H1 (cell line): ENCODE measurements around the gene GSTT4. TPM values are rescaled to one million over a fixed set of nuclear protein-coding genes. Genes with fewer than 3 reads are reported as not detected.

ENCODE experiments used
- KDM5A ChIP-seq: fragments of 200-600 bp; IDR thresholded peaks from 2 replicates; pipeline ENCODE4 v1.7.1; 2012; ENCODE audit warnings: mild to moderate bottlenecking, low read length, inconsistent platforms, mixed read lengths
- TAF7 ChIP-seq: optimal IDR thresholded peaks from 2 replicates; pipeline ENCODE3; 2011; ENCODE audit warnings: low read depth, mild to moderate bottlenecking, inconsistent platforms, low read length, moderate library complexity, borderline replicate concordance
- TEAD4 ChIP-seq: IDR thresholded peaks from 2 replicates; pipeline ENCODE4 v1.6.1; 2012; ENCODE audit warnings: low read depth, low read length, inconsistent platforms, mixed read lengths
- polyA plus RNA-seq, 7 experiments: library from polyadenylated mRNA; depleted of rRNA in 3 of 7; stranded (reverse) in 5 of 7; unstranded in 2 of 7; fragments of >200 nt in 5 of 7; fragments of 200-250 nt in 2 of 7; gene quantifications; 1 replicate in 5 of 7; 2 replicates in 1 of 7; 4 replicates in 1 of 7; pipeline versions ENCODE4 v1.2.1 to v1.2.3, GENCODE V29; 2011 to 2013; ENCODE audit warnings: missing spikeins in 2 of 7, mixed read lengths in 2 of 7
- total RNA-seq: library from RNA; stranded (reverse); fragmentation: NEBNext Ultra II Directional; extraction: Animal tissue kit (Norgen Biotek cat#: 25700); gene quantifications from 2 replicates; pipeline ENCODE4 v1.2.1, GENCODE V29; 2021
- TF ChIP-seq, protein P1 (sequence below): fragments of 300-600 bp; sonication (generic); IDR thresholded peaks from 2 replicates; pipeline ENCODE4 v1.7.1; 2012; ENCODE audit warnings: low read length, moderate library complexity, mild to moderate bottlenecking, inconsistent platforms; ENCODE audit not compliant: insufficient replicate concordance

GSTT4 gene
- total and polyA plus RNA-seq, 2 of the 8 experiments (the other 6 are each of a cell fraction or from before 2014, with no cell fraction given), result 0.14 TPM; not detected in 1

DNA sequence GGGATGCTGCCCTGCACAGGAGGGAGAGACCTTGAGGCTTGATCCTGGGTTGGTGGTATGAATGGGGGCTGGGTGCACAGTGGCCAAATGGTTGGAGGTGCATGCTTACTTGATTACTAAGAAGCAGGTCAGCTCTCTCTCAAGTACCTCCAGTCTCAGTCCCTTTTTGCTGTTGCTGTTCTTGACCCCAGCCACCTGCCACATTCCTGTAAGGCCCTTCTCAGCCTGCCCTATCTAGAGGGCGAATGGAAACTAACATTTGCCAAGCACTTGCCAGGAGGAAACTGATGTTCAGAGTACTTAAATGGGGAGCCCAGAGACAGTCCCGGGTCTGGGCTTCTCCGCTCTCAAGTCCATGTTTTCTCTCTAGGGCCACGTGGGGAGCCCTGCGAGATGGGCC is 45.8 kb upstream of the GSTT4 start (continued):
- TF ChIP-seq KDM5A (no peak), TEAD4 (no peak), TAF7 (no peak)
- TF ChIP-seq, protein P1, sequence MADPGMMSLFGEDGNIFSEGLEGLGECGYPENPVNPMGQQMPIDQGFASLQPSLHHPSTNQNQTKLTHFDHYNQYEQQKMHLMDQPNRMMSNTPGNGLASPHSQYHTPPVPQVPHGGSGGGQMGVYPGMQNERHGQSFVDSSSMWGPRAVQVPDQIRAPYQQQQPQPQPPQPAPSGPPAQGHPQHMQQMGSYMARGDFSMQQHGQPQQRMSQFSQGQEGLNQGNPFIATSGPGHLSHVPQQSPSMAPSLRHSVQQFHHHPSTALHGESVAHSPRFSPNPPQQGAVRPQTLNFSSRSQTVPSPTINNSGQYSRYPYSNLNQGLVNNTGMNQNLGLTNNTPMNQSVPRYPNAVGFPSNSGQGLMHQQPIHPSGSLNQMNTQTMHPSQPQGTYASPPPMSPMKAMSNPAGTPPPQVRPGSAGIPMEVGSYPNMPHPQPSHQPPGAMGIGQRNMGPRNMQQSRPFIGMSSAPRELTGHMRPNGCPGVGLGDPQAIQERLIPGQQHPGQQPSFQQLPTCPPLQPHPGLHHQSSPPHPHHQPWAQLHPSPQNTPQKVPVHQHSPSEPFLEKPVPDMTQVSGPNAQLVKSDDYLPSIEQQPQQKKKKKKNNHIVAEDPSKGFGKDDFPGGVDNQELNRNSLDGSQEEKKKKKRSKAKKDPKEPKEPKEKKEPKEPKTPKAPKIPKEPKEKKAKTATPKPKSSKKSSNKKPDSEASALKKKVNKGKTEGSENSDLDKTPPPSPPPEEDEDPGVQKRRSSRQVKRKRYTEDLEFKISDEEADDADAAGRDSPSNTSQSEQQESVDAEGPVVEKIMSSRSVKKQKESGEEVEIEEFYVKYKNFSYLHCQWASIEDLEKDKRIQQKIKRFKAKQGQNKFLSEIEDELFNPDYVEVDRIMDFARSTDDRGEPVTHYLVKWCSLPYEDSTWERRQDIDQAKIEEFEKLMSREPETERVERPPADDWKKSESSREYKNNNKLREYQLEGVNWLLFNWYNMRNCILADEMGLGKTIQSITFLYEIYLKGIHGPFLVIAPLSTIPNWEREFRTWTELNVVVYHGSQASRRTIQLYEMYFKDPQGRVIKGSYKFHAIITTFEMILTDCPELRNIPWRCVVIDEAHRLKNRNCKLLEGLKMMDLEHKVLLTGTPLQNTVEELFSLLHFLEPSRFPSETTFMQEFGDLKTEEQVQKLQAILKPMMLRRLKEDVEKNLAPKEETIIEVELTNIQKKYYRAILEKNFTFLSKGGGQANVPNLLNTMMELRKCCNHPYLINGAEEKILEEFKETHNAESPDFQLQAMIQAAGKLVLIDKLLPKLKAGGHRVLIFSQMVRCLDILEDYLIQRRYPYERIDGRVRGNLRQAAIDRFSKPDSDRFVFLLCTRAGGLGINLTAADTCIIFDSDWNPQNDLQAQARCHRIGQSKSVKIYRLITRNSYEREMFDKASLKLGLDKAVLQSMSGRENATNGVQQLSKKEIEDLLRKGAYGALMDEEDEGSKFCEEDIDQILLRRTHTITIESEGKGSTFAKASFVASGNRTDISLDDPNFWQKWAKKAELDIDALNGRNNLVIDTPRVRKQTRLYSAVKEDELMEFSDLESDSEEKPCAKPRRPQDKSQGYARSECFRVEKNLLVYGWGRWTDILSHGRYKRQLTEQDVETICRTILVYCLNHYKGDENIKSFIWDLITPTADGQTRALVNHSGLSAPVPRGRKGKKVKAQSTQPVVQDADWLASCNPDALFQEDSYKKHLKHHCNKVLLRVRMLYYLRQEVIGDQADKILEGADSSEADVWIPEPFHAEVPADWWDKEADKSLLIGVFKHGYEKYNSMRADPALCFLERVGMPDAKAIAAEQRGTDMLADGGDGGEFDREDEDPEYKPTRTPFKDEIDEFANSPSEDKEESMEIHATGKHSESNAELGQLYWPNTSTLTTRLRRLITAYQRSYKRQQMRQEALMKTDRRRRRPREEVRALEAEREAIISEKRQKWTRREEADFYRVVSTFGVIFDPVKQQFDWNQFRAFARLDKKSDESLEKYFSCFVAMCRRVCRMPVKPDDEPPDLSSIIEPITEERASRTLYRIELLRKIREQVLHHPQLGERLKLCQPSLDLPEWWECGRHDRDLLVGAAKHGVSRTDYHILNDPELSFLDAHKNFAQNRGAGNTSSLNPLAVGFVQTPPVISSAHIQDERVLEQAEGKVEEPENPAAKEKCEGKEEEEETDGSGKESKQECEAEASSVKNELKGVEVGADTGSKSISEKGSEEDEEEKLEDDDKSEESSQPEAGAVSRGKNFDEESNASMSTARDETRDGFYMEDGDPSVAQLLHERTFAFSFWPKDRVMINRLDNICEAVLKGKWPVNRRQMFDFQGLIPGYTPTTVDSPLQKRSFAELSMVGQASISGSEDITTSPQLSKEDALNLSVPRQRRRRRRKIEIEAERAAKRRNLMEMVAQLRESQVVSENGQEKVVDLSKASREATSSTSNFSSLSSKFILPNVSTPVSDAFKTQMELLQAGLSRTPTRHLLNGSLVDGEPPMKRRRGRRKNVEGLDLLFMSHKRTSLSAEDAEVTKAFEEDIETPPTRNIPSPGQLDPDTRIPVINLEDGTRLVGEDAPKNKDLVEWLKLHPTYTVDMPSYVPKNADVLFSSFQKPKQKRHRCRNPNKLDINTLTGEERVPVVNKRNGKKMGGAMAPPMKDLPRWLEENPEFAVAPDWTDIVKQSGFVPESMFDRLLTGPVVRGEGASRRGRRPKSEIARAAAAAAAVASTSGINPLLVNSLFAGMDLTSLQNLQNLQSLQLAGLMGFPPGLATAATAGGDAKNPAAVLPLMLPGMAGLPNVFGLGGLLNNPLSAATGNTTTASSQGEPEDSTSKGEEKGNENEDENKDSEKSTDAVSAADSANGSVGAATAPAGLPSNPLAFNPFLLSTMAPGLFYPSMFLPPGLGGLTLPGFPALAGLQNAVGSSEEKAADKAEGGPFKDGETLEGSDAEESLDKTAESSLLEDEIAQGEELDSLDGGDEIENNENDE, result no peak
- TF ChIP-seq, all 59 proteins: peak for 0
